Activated naive CD8-positive, alpha-beta T cell treated with anti-CD3 and anti-CD28 coated beads, Interleukin-2, amount 50 U/mL, for 24 hours (primary cell): Measurements from ENCODE around the gene HCN4.
"Not testable (repeated sequence)": the region's sequence is repeated elsewhere in the genome, so short reads cannot be mapped to it uniquely, and the experiment has no call there.

Experiments used
- ATAC-seq: fragments of 150-1000 bp; cut with Tn5 transposase; one replicate; pipeline ENCODE4 v1.10.0; 2021
- DNase-seq: peaks from one replicate; pipeline ENCODE4 v3.0.0; 2021
- H3K27ac Mint-ChIP-seq: one replicate; pipeline ENCODE4 v1.8.0; 2021; ENCODE audit warnings: mild to moderate bottlenecking, mixed read lengths
- H3K27me3 Mint-ChIP-seq: one replicate; pipeline ENCODE4 v1.8.0; 2021; ENCODE audit warnings: mixed read lengths
- H3K36me3 Mint-ChIP-seq: one replicate; pipeline ENCODE4 v1.8.0; 2021; ENCODE audit warnings: low read depth, mixed read lengths
- H3K4me1 Mint-ChIP-seq: one replicate; pipeline ENCODE4 v1.8.0; 2021; ENCODE audit warnings: mixed read lengths
- H3K4me3 Mint-ChIP-seq: one replicate; pipeline ENCODE4 v1.8.0; 2021; ENCODE audit warnings: mild to moderate bottlenecking, moderate library complexity, mixed read lengths
- H3K9me3 Mint-ChIP-seq: one replicate; pipeline ENCODE4 v1.8.0; 2021; ENCODE audit warnings: mixed read lengths

Gene HCN4

GRCh38 chr15:73368301-73369136 lies at the start of gene HCN4:
HCN4 (minus strand) TSS chr15:73368958; CDS start chr15:73368270, 688 bp downstream.
- H3K27me3 Mint-ChIP-seq, result peaks cover 58% of the 10 kb centered on the region
- ATAC-seq, result no peak

GRCh38 chr15:73414876-73415275 lies 46.1 kb upstream of the HCN4 start:
- H3K27me3 Mint-ChIP-seq, result peaks cover 4% of the 10 kb centered on the region
- ATAC-seq (no peak), DNase-seq (no peak)
- H3K4me1 Mint-ChIP-seq, result no peaks in the 10 kb centered on the region
- H3K27ac Mint-ChIP-seq, result no peak overlapping the region
- no peaks in the 10 kb centered on the region for H3K36me3 Mint-ChIP-seq
- H3K9me3 Mint-ChIP-seq, result no peaks in the 10 kb centered on the region
- H3K4me3 Mint-ChIP-seq, result no peak overlapping the region

More at GRCh38 chr15:73368301-73369136, at the start of gene HCN4:
- no peak for DNase-seq
- Mint-ChIP-seq H3K27ac (no peak within 1 kb of the TSS), H3K4me3 (no peak within 1 kb of the TSS), H3K36me3 (no peaks in the 10 kb centered on the region), H3K4me1 (no peaks in the 10 kb centered on the region), H3K9me3 (no peaks in the 10 kb centered on the region)

- peaks cover 7% of the 10 kb centered on the region for H3K27me3 Mint-ChIP-seq
- no peaks in the 10 kb centered on the region for H3K4me1 Mint-ChIP-seq
- H3K27ac Mint-ChIP-seq, result no peak overlapping the region
- no peak overlapping the region for H3K4me3 Mint-ChIP-seq
- H3K9me3 Mint-ChIP-seq, result no peaks in the 10 kb centered on the region
- no peak for DNase-seq
- H3K36me3 Mint-ChIP-seq, result no peaks in the 10 kb centered on the region
- no peak for ATAC-seq
Measured at GRCh38 chr15:73403171-73403570, 34.4 kb upstream of the HCN4 start.

- not testable (repeated sequence) for H3K27me3 Mint-ChIP-seq, H3K36me3 Mint-ChIP-seq, H3K4me3 Mint-ChIP-seq, H3K9me3 Mint-ChIP-seq, H3K27ac Mint-ChIP-seq, H3K4me1 Mint-ChIP-seq, ATAC-seq, DNase-seq
Measured at GRCh38 chr15:73400222-73400621, 31.5 kb upstream of the HCN4 start.

- H3K4me1 Mint-ChIP-seq, result no peaks in the 10 kb centered on the region
- no peaks in the 10 kb centered on the region for H3K9me3 Mint-ChIP-seq
- no peak for ATAC-seq
- peaks cover 4% of the 10 kb centered on the region for H3K27me3 Mint-ChIP-seq
- H3K27ac Mint-ChIP-seq, result no peak overlapping the region
- no peak overlapping the region for H3K4me3 Mint-ChIP-seq
- no peak for DNase-seq
- H3K36me3 Mint-ChIP-seq, result no peaks in the 10 kb centered on the region
Measured at GRCh38 chr15:73398861-73399260, 30.1 kb upstream of the HCN4 start.

- Mint-ChIP-seq H3K27ac (no peak overlapping the region), H3K4me3 (no peak overlapping the region), H3K27me3 (peaks cover 6% of the 10 kb centered on the region), H3K4me1 (no peaks in the 10 kb centered on the region), H3K36me3 (no peaks in the 10 kb centered on the region), H3K9me3 (no peaks in the 10 kb centered on the region)
- no peak for DNase-seq
- no peak for ATAC-seq
Measured at GRCh38 chr15:73397461-73397860, 28.7 kb upstream of the HCN4 start.

GRCh38 chr15:73395671-73396070 lies 26.9 kb upstream of the HCN4 start:
- peaks cover 13% of the 10 kb centered on the region for H3K27me3 Mint-ChIP-seq
- ATAC-seq (no peak), DNase-seq (no peak)
- H3K9me3 Mint-ChIP-seq, result no peaks in the 10 kb centered on the region
- no peak overlapping the region for H3K27ac Mint-ChIP-seq
- no peak overlapping the region for H3K4me3 Mint-ChIP-seq
- H3K4me1 Mint-ChIP-seq, result no peaks in the 10 kb centered on the region
- H3K36me3 Mint-ChIP-seq, result no peaks in the 10 kb centered on the region

- H3K36me3 Mint-ChIP-seq, result no peaks in the 10 kb centered on the region
- no peaks in the 10 kb centered on the region for H3K4me1 Mint-ChIP-seq
- no peaks in the 10 kb centered on the region for H3K9me3 Mint-ChIP-seq
- H3K4me3 Mint-ChIP-seq, result no peak overlapping the region
- ATAC-seq, result no peak
- peaks cover 16% of the 10 kb centered on the region for H3K27me3 Mint-ChIP-seq
- no peak for DNase-seq
- no peak overlapping the region for H3K27ac Mint-ChIP-seq
Measured at GRCh38 chr15:73394782-73395181, 26.0 kb upstream of the HCN4 start.

GRCh38 chr15:73393336-73393735 lies 24.6 kb upstream of the HCN4 start:
- DNase-seq, result no peak
- peaks cover 16% of the 10 kb centered on the region for H3K27me3 Mint-ChIP-seq
- H3K9me3 Mint-ChIP-seq, result no peaks in the 10 kb centered on the region
- no peaks in the 10 kb centered on the region for H3K36me3 Mint-ChIP-seq
- no peak for ATAC-seq
- no peaks in the 10 kb centered on the region for H3K4me1 Mint-ChIP-seq
- H3K27ac Mint-ChIP-seq, result no peak overlapping the region
- no peak overlapping the region for H3K4me3 Mint-ChIP-seq

GRCh38 chr15:73392025-73392424 lies 23.3 kb upstream of the HCN4 start:
- H3K36me3 Mint-ChIP-seq, result no peaks in the 10 kb centered on the region
- peaks cover 22% of the 10 kb centered on the region for H3K27me3 Mint-ChIP-seq
- H3K9me3 Mint-ChIP-seq, result no peaks in the 10 kb centered on the region
- H3K4me1 Mint-ChIP-seq, result no peaks in the 10 kb centered on the region
- DNase-seq (no peak), ATAC-seq (no peak)
- H3K27ac Mint-ChIP-seq, result no peak overlapping the region
- H3K4me3 Mint-ChIP-seq, result no peak overlapping the region

GRCh38 chr15:73391128-73391872 lies 22.5 kb upstream of the HCN4 start:
- DNase-seq (no peak), ATAC-seq (no peak)
- Mint-ChIP-seq H3K27me3 (peaks cover 22% of the 10 kb centered on the region), H3K4me3 (no peak overlapping the region), H3K9me3 (no peaks in the 10 kb centered on the region), H3K27ac (no peak overlapping the region), H3K36me3 (no peaks in the 10 kb centered on the region), H3K4me1 (no peaks in the 10 kb centered on the region)

GRCh38 chr15:73389971-73390544 lies 21.3 kb upstream of the HCN4 start:
- peaks cover 25% of the 10 kb centered on the region for H3K27me3 Mint-ChIP-seq
- H3K36me3 Mint-ChIP-seq, result no peaks in the 10 kb centered on the region
- DNase-seq (no peak), ATAC-seq (no peak)
- H3K27ac Mint-ChIP-seq, result no peak overlapping the region
- H3K9me3 Mint-ChIP-seq, result no peaks in the 10 kb centered on the region
- no peak overlapping the region for H3K4me3 Mint-ChIP-seq
- no peaks in the 10 kb centered on the region for H3K4me1 Mint-ChIP-seq

- ATAC-seq, result no peak
- H3K27ac Mint-ChIP-seq, result no peak overlapping the region
- no peaks in the 10 kb centered on the region for H3K36me3 Mint-ChIP-seq
- no peak for DNase-seq
- H3K9me3 Mint-ChIP-seq, result no peaks in the 10 kb centered on the region
- no peak overlapping the region for H3K4me3 Mint-ChIP-seq
- peaks cover 28% of the 10 kb centered on the region for H3K27me3 Mint-ChIP-seq
- H3K4me1 Mint-ChIP-seq, result no peaks in the 10 kb centered on the region
Measured at GRCh38 chr15:73389539-73389938, 20.8 kb upstream of the HCN4 start.

GRCh38 chr15:73388256-73388781 lies 19.6 kb upstream of the HCN4 start:
- no peaks in the 10 kb centered on the region for H3K9me3 Mint-ChIP-seq
- no peak for DNase-seq

More at GRCh38 chr15:73388256-73388781, 19.6 kb upstream of the HCN4 start:
- Mint-ChIP-seq H3K27ac (no peak overlapping the region), H3K27me3 (peaks cover 26% of the 10 kb centered on the region), H3K4me1 (no peaks in the 10 kb centered on the region), H3K36me3 (no peaks in the 10 kb centered on the region), H3K4me3 (no peak overlapping the region)
- no peak for ATAC-seq
